Ovary (tissue), 9 donors: ENCODE data around the gene C1QTNF12. TPM values are rescaled to one million over a fixed set of nuclear protein-coding genes. Genes with fewer than 3 reads are reported as not detected.

Experiments used
- DNase-seq, 5 donors: peaks; one replicate each; pipeline ENCODE4 v3.0.0-alpha.2; 2019 to 2020
- H3K27ac ChIP-seq, 2 donors: fragments of 200-600 bp; one replicate each; pipeline versions ENCODE4 v1.5.1 to v1.8.0; 2019 to 2022
- H3K27me3 ChIP-seq: fragments of 200-600 bp; one replicate; pipeline ENCODE4 v1.8.0; 2022
- H3K36me3 ChIP-seq: fragments of 200-600 bp; sonication (generic); one replicate; pipeline ENCODE4 v1.5.1; 2019
- H3K4me1 ChIP-seq: one replicate; pipeline ENCODE4 v1.8.1; 2013; ENCODE audit warnings: mild to moderate bottlenecking, moderate library complexity; ENCODE audit not compliant: insufficient read depth
- H3K4me3 ChIP-seq: fragments of 200-600 bp; sonication (generic); one replicate; pipeline ENCODE4 v1.5.1; 2017
- H3K9me3 ChIP-seq, 2 donors: fragments of 200-600 bp in 1 of 2; sonication (generic) in 1 of 2; one replicate each; pipeline versions ENCODE4 v1.5.1 to v1.8.1; 2013 to 2019; ENCODE audit warnings: mild to moderate bottlenecking in 1 of 2, moderate library complexity in 1 of 2
- EP300 ChIP-seq: sonication (generic); formaldehyde crosslinking; IDR thresholded peaks from one replicate; pipeline ENCODE4 v1.6.1; 2017; ENCODE audit warnings: antibody characterized with exemption
- POLR2A ChIP-seq: fragments of 450-650 bp; IDR thresholded peaks from one replicate; pipeline ENCODE4 v1.6.1; 2017; ENCODE audit warnings: antibody characterized with exemption, mild to moderate bottlenecking, moderate library complexity
- WGBS, 3 donors: extraction: QIAGEN DNeasy Blood & Tissue Kit in 1 of 3; methylation state at CpG; one replicate each; pipeline versions ENCODE4 v1.1.5 to v1.1.7; 2013 to 2017; 5-methylcytosine and 5-hydroxymethylcytosine counted together
- intact Hi-C, 4 donors: fragments of 100-400 bp; cut with DNase I; formaldehyde crosslinking; loops; one replicate each; pipeline versions ENCODE4 v1.11.0 to v1.15.1; 2022 to 2023
- polyA plus RNA-seq, 2 donors: library from polyadenylated mRNA; stranded (reverse); fragments of 200-250 nt in 1 of 2; fragments of 350-450 nt in 1 of 2; fragmentation: Illumina TruSeq in 1 of 2; extraction: RNeasy Lipid Tissue Mini Kit (QIAGEN cat#74804) in 1 of 2; gene quantifications; one replicate each; pipeline ENCODE4 v1.2.3, GENCODE V29; 2013 to 2014
- total RNA-seq, 7 donors: library from RNA; depleted of rRNA in 2 of 7; stranded (reverse); fragments of >200 nt in 2 of 7; fragmentation: NEBNext Ultra II Directional in 3 of 7; extraction: Animal tissue kit (Norgen Biotek cat#: 25700) in 3 of 7; gene quantifications; one replicate each; pipeline versions ENCODE4 v1.1.0 to v1.2.4, GENCODE V29; 2016 to 2023
- TF ChIP-seq, protein P1 (sequence below), 3 donors: fragments of 450-650 bp in 2 of 3; fragments of 200-600 bp in 1 of 3; IDR thresholded peaks; one replicate each; pipeline versions ENCODE4 v1.5.1 to v1.8.0; 2016 to 2022; ENCODE audit warnings: antibody characterized with exemption in 3 of 3, mild to moderate bottlenecking in 1 of 3
- donor health status: DM: no; HTN: no; CAD: no; lungs with moderate emphysema.
- donor health status: DM: no; HTN: no; CAD: no.
- donor health status: Bipolar disorder and iron deficiency.
- donor health status: DM: yes; HTN: yes; CAD: no.
- donor health status: DM: no; HTN: no; CAD: no.
- donor health status: DM: yes; HTN: yes; CAD: no.

The C1QTNF12 gene
- total and polyA plus RNA-seq, 9 donors, result 0.92 to 4.8 (median 1.4) TPM; not detected in 1

DNA sequence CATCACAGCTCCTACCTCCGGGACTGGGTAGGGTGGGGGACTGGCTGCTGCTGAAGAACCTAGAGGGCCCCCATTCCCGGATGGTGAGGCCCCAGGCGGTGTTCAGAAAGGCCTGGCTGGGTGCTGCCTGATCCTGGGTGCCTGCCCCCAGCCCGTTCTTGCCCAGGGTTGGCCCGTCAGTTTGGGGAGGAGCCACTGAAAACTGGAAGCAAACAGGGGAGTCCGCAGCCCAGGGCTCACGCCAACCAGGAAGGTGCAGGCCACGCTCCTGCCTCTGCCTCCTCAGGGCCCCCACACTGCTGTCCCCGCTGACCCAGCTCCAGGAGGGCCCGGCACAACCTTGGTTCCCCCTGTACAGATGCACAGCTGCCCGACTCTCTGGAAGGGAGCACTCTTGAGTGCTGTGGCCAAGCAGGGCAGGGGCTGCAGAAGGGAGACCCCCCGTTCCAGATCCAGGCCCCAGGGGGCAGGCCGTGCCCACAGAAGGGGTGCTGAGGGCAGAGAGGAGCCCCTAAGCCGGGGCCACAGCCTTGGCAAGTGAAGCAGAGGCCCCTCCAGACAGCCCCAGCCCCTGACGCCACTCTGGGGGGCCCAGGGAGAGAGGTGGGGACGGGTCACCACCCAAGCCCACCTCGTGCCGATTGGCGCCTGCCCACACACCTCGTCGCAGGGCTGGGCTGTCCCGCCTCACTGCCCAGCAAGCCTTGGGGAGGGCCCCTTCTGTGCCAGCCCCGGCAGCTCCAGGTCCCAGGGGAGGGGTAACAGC lies 5.5 kb downstream of the C1QTNF12 start:
- H3K27ac ChIP-seq, result no peak overlapping the region
- no peak for DNase-seq
- no peak for TF ChIP-seq POLR2A
- TF ChIP-seq, protein P1, sequence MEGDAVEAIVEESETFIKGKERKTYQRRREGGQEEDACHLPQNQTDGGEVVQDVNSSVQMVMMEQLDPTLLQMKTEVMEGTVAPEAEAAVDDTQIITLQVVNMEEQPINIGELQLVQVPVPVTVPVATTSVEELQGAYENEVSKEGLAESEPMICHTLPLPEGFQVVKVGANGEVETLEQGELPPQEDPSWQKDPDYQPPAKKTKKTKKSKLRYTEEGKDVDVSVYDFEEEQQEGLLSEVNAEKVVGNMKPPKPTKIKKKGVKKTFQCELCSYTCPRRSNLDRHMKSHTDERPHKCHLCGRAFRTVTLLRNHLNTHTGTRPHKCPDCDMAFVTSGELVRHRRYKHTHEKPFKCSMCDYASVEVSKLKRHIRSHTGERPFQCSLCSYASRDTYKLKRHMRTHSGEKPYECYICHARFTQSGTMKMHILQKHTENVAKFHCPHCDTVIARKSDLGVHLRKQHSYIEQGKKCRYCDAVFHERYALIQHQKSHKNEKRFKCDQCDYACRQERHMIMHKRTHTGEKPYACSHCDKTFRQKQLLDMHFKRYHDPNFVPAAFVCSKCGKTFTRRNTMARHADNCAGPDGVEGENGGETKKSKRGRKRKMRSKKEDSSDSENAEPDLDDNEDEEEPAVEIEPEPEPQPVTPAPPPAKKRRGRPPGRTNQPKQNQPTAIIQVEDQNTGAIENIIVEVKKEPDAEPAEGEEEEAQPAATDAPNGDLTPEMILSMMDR (IDR thresholded peaks at IDR 0.05), result no peak
- TF ChIP-seq EP300, result no peak
- H3K27me3 ChIP-seq, result peaks cover 10% of the 10 kb centered on the region
- no peaks in the 10 kb centered on the region for H3K9me3 ChIP-seq
- no peak overlapping the region for H3K4me3 ChIP-seq
- H3K36me3 ChIP-seq, result no peaks in the 10 kb centered on the region
- 27 to 46% (median 35%) methylated on average over 14 to 23 of the region's 23 CpGs for WGBS, 3 donors
- intact Hi-C loops, result no loop called here
- no peaks in the 10 kb centered on the region for H3K4me1 ChIP-seq

DNA sequence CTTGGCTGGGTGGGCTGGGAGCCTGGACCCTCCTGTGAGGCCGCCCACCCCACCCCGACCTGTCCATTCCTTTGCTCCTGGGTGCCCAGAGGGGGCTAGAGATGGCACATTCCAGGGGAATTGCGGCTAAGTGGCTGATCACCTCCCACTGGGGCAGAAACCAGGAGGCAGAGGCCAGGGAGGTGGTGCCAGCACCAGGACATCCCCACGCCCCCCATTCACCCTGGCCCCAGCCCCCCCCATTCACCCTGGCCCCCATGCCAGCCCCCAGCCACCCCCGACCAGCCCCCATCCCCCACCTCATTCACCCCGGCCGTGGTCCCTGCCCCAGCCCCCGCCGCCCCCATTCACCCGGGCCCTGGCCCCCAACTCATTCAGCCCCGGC lies 6.2 kb downstream of the C1QTNF12 start:
- Histone ChIP-seq H3K9me3 (no peaks in the 10 kb centered on the region), H3K27me3 (peaks cover 10% of the 10 kb centered on the region), H3K4me1 (no peaks in the 10 kb centered on the region), H3K36me3 (no peaks in the 10 kb centered on the region), H3K27ac (no peak overlapping the region), H3K4me3 (no peak overlapping the region)
- intact Hi-C loops, result no loop called here
- TF ChIP-seq EP300, result no peak
- TF ChIP-seq, protein P1 (IDR thresholded peaks at IDR 0.05), result no peak
- no peak for TF ChIP-seq POLR2A
- WGBS, 3 donors, result 17 to 40% (median 34%) methylated on average over 5 to 11 of the region's 11 CpGs
- no peak for DNase-seq

DNA sequence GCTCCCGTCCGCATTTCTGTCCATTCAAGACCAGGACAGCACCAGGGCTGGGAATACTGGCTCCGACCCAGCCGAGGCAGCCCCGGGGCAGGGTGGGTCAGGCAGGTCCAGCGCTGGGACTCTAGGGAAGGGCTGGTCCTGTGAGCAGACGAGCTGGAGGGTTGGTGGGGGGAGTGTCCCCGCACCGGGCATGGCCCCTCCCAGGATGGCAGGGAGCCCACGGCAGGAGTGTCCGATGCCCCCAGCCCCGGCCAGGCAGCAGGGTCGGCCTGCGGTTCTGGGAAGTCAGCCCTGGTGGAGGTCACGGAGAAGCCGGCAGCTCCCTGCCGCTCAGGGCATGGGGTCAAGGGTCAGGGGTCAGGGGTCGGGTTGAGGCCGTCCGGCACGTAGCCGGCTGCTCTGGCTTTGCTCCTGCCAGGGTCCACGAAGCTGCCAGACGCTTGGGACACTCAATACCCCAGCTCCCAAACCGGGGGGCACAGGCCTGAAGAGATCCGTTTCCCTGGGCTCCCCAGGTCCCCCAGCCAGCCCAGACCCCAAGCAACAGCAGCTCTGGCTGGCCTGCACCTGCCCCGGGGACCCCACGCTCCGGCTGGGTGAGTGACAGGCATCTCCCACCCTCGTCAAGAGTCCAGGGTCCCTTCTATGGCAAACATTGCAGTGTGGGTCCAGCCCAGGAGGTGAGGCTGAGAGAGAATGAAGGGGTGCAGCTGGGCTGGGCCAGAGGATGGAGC lies 6.7 kb downstream of the C1QTNF12 start:
- TF ChIP-seq, protein P1 (IDR thresholded peaks at IDR 0.05), result no peak
- TF ChIP-seq POLR2A (no peak), EP300 (no peak)
- no peaks in the 10 kb centered on the region for H3K36me3 ChIP-seq
- no peaks in the 10 kb centered on the region for H3K4me1 ChIP-seq
- H3K4me3 ChIP-seq, result no peak overlapping the region
- DNase-seq, result no peak
- H3K9me3 ChIP-seq, result no peaks in the 10 kb centered on the region
- 9 to 11% (median 10%) methylated on average over 20 to 30 of the region's 30 CpGs for WGBS, 3 donors
- intact Hi-C loops, result loop anchor here in 1 of 4 donors (10.0 kb wide), 1 partner anchor 215 kb away; the partner anchor contains the start of gene AGRN
- H3K27ac ChIP-seq, result no peak overlapping the region
- H3K27me3 ChIP-seq, result peaks cover 10% of the 10 kb centered on the region

DNA sequence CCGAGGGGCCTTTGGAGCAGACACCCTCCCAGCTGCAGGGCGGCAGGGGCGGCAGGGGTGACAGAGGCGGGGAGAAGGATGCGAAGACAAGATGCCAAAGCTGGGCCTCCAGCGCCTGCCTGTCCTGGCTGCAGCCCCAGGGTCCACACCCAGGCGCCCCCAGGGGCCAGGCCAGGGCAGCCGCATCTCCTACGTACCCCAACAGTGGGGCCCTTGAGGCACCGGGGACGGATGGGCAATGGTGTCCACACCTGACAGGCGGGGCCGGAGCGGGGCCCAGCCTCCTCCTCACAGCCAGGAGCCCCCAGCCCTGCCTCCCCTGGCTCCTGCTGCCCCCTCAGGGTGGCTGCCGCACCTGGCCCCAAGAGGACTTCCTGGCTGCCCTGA lies 7.3 kb downstream of the C1QTNF12 start:
- H3K27me3 ChIP-seq, result peaks cover 10% of the 10 kb centered on the region
- H3K27ac ChIP-seq, result no peak overlapping the region
- intact Hi-C loops, result loop anchor here in 1 of 4 donors (10.0 kb wide), 1 partner anchor 214 kb away; the partner anchor contains the start of gene AGRN
- no peaks in the 10 kb centered on the region for H3K9me3 ChIP-seq
- no peaks in the 10 kb centered on the region for H3K36me3 ChIP-seq
- no peaks in the 10 kb centered on the region for H3K4me1 ChIP-seq
- H3K4me3 ChIP-seq, result no peak overlapping the region
- TF ChIP-seq, protein P1 (IDR thresholded peaks at IDR 0.05), result no peak
- TF ChIP-seq POLR2A, result no peak
- TF ChIP-seq EP300, result no peak
- 32 to 53% (median 42%) methylated on average over 13 to 15 of the region's 15 CpGs for WGBS, 3 donors
- DNase-seq, result no peak
